ENCODE data around the gene LRP8. TPM values are rescaled to one million over a fixed set of nuclear protein-coding genes. Genes with fewer than 3 reads are reported as not detected.

The LRP8 gene
- total and polyA plus RNA-seq, 2 donors (not counting 3 experiments of a cell fraction or from before 2014, with no cell fraction given): 40.9 to 62.2 TPM

- H3K4me1 ChIP-seq (ENCODE audit: control insufficient read depth, extremely low read depth, insufficient read depth, low read length): peaks cover 12% of the 10 kb centered on the region
- H3K27me3 ChIP-seq (ENCODE audit: control insufficient read depth in 2 of 2, insufficient read depth in 2 of 2, low read length in 2 of 2): no peaks in the 10 kb centered on the region
- ChIA-PET CTCF (no interaction called here), POLR2A (no interaction called here)
- H4K20me1 ChIP-seq (replicated peaks; ENCODE audit: control insufficient read depth, extremely low read depth, insufficient read depth, low read length): no peaks in the 10 kb centered on the region
- no peaks in the 10 kb centered on the region for H3K9me3 ChIP-seq (replicated peaks; ENCODE audit: control insufficient read depth, insufficient read depth, low read length)
- DNase-seq (ENCODE audit: low read depth, low spot score) (no peak), FAIRE-seq (no peak)
- TF ChIP-seq MAX (IDR thresholded peaks at IDR 0.05; ENCODE audit: insufficient read depth, insufficient read length) (no peak), FOS (IDR thresholded peaks at IDR 0.05; ENCODE audit: borderline replicate concordance, insufficient read depth, low read length) (no peak), POLR2AphosphoS5 (IDR thresholded peaks at IDR 0.05; ENCODE audit: insufficient read depth, low read depth, low read length) (no peak), JUN (IDR thresholded peaks at IDR 0.05; ENCODE audit: borderline replicate concordance, insufficient read depth, insufficient read length, low read depth) (no peak), GATA2 (IDR thresholded peaks at IDR 0.05; ENCODE audit: insufficient read depth, insufficient read length, low read depth, low read length) (no peak), EZH2 (IDR thresholded peaks at IDR 0.05; ENCODE audit: borderline replicate concordance, low read depth, low read length, severe bottlenecking) (no peak)
- H3K36me3 ChIP-seq (ENCODE audit: control insufficient read depth in 2 of 2, extremely low read depth in 1 of 2, insufficient read depth in 2 of 2, low read length in 2 of 2): peaks cover 0 to 7% of the 10 kb centered on the region in 2 experiments
- BruUV-seq (replicated peaks): no TSS peak
- dilution Hi-C loops (cut with MboI; ENCODE audit: extremely low pct_ligation_motif_present, low sequenced_read_pairs) (no loop called here), intact Hi-C loops (cut with micrococcal nuclease) (no loop called here)
- H3K9ac ChIP-seq (replicated peaks; ENCODE audit: extremely low read depth, insufficient read depth, low read length): no peak overlapping the region
- H3K27ac ChIP-seq (ENCODE audit: insufficient read depth, low read depth, low read length): no peak overlapping the region
- no peak overlapping the region for H3K4me3 ChIP-seq (replicated peaks in 1 of 3; ENCODE audit: insufficient read depth in 1 of 3, low read depth in 1 of 3, low read length in 3 of 3)
- H3K4me2 ChIP-seq (ENCODE audit: insufficient read depth, low read length): no peak overlapping the region
- peaks cover 15% of the 10 kb centered on the region for H3K79me2 ChIP-seq (ENCODE audit: control insufficient read depth, insufficient read depth, low read length)
- H3K9me1 ChIP-seq (replicated peaks; ENCODE audit: control insufficient read depth, extremely low read depth, insufficient read depth, low read length): no peaks in the 10 kb centered on the region
- H2AFZ ChIP-seq (ENCODE audit: low read depth, low read length): no peak overlapping the region
Observed at GRCh38 chr1:53241828-53242227, 86.0 kb downstream of the LRP8 start.
